ENCODE data around the gene HOXC6. TPM values are rescaled to one million over a fixed set of nuclear protein-coding genes. Genes with fewer than 3 reads are reported as not detected.

Gene HOXC6
- total RNA-seq, 6 experiments from 2014 or later, result not detected

- WGBS (ENCODE audit: insufficient coverage, low coverage, low lambda C conversion rate, missing lambda C conversion rate), result 22% methylated on average over 11 of the region's 14 CpGs
- H3K27ac ChIP-seq, result no peak overlapping the region
- H3K9me3 ChIP-seq, result no peaks in the 10 kb centered on the region
- TF ChIP-seq POLR2A (IDR thresholded peaks at IDR 0.05) (no peak), CTCF (IDR thresholded peaks at IDR 0.05) (no peak)
- ATAC-seq (no peak), DNase-seq (no peak)
- no peaks in the 10 kb centered on the region for H3K4me1 ChIP-seq
- intact Hi-C loops (cut with DNase I), result no loop called here
- peaks cover 0 to 3% of the 10 kb centered on the region in 2 donors for H3K27me3 ChIP-seq
- no peaks in the 10 kb centered on the region for H3K36me3 ChIP-seq
- H3K4me3 ChIP-seq, result no peak overlapping the region
Observed at GRCh38 chr12:54058128-54058768, 30.0 kb downstream of the HOXC6 start.

GRCh38 chr12:54059668-54060067, 31.4 kb downstream of the HOXC6 start:
- no peaks in the 10 kb centered on the region for H3K27me3 ChIP-seq

GRCh38 chr12:54060174-54060974, 32.1 kb downstream of the HOXC6 start:
- Histone ChIP-seq H3K9me3 (no peaks in the 10 kb centered on the region), H3K4me1 (no peaks in the 10 kb centered on the region), H3K27ac (no peak overlapping the region), H3K36me3 (no peaks in the 10 kb centered on the region), H3K27me3 (no peaks in the 10 kb centered on the region), H3K4me3 (no peak overlapping the region)
- 12% methylated on average over 22 of the region's 38 CpGs for WGBS (ENCODE audit: insufficient coverage, low coverage, low lambda C conversion rate, missing lambda C conversion rate)
- ATAC-seq (no peak), DNase-seq (no peak)
- TF ChIP-seq CTCF (IDR thresholded peaks at IDR 0.05) (no peak), POLR2A (IDR thresholded peaks at IDR 0.05) (no peak)
- intact Hi-C loops (cut with DNase I), result no loop called here

More at GRCh38 chr12:54059668-54060067, 31.4 kb downstream of the HOXC6 start:
- WGBS (ENCODE audit: insufficient coverage, low coverage, low lambda C conversion rate, missing lambda C conversion rate), result 19% methylated on average over 4 of the region's 7 CpGs
- intact Hi-C loops (cut with DNase I), result no loop called here
- Histone ChIP-seq H3K4me1 (no peaks in the 10 kb centered on the region), H3K9me3 (no peaks in the 10 kb centered on the region), H3K27ac (no peak overlapping the region), H3K4me3 (no peak overlapping the region), H3K36me3 (no peaks in the 10 kb centered on the region)
- ATAC-seq (no peak), DNase-seq (no peak)
- TF ChIP-seq POLR2A (IDR thresholded peaks at IDR 0.05) (no peak), CTCF (IDR thresholded peaks at IDR 0.05) (no peak)

GRCh38 chr12:54060975-54061778, 32.9 kb downstream of the HOXC6 start:
- TF ChIP-seq POLR2A (IDR thresholded peaks at IDR 0.05) (no peak), CTCF (IDR thresholded peaks at IDR 0.05) (no peak)
- no peak overlapping the region for H3K27ac ChIP-seq
- no peaks in the 10 kb centered on the region for H3K4me1 ChIP-seq
- WGBS (ENCODE audit: insufficient coverage, low coverage, low lambda C conversion rate, missing lambda C conversion rate), result 26% methylated on average over 7 of the region's 7 CpGs
- H3K27me3 ChIP-seq, result no peaks in the 10 kb centered on the region
- DNase-seq, result no peak
- no peaks in the 10 kb centered on the region for H3K36me3 ChIP-seq
- H3K4me3 ChIP-seq, result no peak overlapping the region
- ATAC-seq, result no peak
- intact Hi-C loops (cut with DNase I), result no loop called here
- H3K9me3 ChIP-seq, result no peaks in the 10 kb centered on the region
